ENCODE results near the gene FGF3.
"Not testable (repeated sequence)": the region's sequence is repeated elsewhere in the genome, so short reads cannot be mapped to it uniquely, and the experiment has no call there.

FGF3 gene

DNA sequence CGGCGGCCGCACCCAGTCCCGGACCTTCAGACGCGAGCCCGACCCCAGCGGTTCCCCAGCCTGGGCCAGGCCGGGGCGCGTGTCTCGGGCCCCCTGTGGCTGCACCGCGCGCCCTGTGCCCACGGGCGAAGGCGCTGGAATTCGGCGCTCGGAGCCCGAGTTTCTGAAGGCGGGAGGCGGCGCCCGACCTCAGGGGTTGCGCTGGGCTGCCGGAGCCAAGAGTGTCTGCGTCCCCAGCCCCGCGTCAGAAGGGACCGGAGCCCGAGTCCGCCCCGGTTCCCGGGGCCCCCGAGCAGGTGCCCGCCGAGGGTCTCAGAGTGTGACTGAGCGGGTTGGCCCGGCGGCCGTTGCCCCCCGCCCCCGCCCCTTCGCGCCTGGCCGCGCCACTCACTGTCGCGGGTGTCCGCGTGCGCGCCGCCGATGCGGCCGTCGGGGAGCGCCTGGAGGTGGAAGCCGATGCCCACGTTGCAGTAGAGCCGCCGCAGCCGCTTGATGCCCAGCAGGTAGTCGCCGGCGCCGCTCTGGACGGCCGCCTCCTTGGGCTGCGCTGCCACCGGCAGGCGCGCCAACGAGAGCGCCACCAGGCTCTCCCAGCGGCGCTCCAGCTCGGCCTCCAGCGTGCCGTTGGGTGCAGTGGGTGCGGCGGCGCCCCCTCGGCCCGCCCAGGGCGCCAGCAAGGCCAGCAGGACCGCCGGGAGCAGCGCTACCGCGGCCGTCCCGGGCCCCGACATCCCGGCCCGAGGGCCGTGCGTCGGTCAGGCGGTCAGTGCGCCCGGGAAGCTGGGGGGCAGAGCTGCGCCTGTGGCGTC, 44.7 kb downstream of the FGF3 start:
- Histone ChIP-seq H3K9me3 (ENCODE audit: control insufficient read depth, low read length) (no peaks in the 10 kb centered on the region), H3K4me3 (ENCODE audit: insufficient read depth, low read depth, low read length, poor library complexity, severe bottlenecking) (no peak overlapping the region), H3K27ac (ENCODE audit: insufficient read depth, low read length, poor library complexity, severe bottlenecking) (no peak overlapping the region), H3K27me3 (replicated peaks; ENCODE audit: control insufficient read depth, insufficient read depth, low read length, poor library complexity, severe bottlenecking) (peaks cover 6% of the 10 kb centered on the region), H3K4me1 (ENCODE audit: control insufficient read depth, insufficient read depth, low read length, poor library complexity, severe bottlenecking) (no peaks in the 10 kb centered on the region), H3K36me3 (ENCODE audit: control insufficient read depth, insufficient read depth, low read length) (no peaks in the 10 kb centered on the region)
- no peak for DNase-seq

GRCh38 chr11:69773626-69774353, 45.4 kb downstream of the FGF3 start:
- Histone ChIP-seq H3K27ac (ENCODE audit: insufficient read depth, low read length, poor library complexity, severe bottlenecking) (no peak overlapping the region), H3K4me3 (ENCODE audit: insufficient read depth, low read depth, low read length, poor library complexity, severe bottlenecking) (no peak overlapping the region), H3K9me3 (ENCODE audit: control insufficient read depth, low read length) (no peaks in the 10 kb centered on the region), H3K27me3 (replicated peaks; ENCODE audit: control insufficient read depth, insufficient read depth, low read length, poor library complexity, severe bottlenecking) (peaks cover 6% of the 10 kb centered on the region), H3K4me1 (ENCODE audit: control insufficient read depth, insufficient read depth, low read length, poor library complexity, severe bottlenecking) (no peaks in the 10 kb centered on the region), H3K36me3 (ENCODE audit: control insufficient read depth, insufficient read depth, low read length) (no peaks in the 10 kb centered on the region)
- DNase-seq = no peak

GRCh38 chr11:69771466-69771865, 47.8 kb downstream of the FGF3 start:
- DNase-seq = no peak
- no peaks in the 10 kb centered on the region for H3K9me3 ChIP-seq (ENCODE audit: control insufficient read depth, low read length)
- H3K4me1 ChIP-seq (ENCODE audit: control insufficient read depth, insufficient read depth, low read length, poor library complexity, severe bottlenecking) = no peaks in the 10 kb centered on the region
- no peak overlapping the region for H3K4me3 ChIP-seq (ENCODE audit: insufficient read depth, low read depth, low read length, poor library complexity, severe bottlenecking)
- H3K36me3 ChIP-seq (ENCODE audit: control insufficient read depth, insufficient read depth, low read length) = no peaks in the 10 kb centered on the region
- peaks cover 5% of the 10 kb centered on the region for H3K27me3 ChIP-seq (replicated peaks; ENCODE audit: control insufficient read depth, insufficient read depth, low read length, poor library complexity, severe bottlenecking)
- no peak overlapping the region for H3K27ac ChIP-seq (ENCODE audit: insufficient read depth, low read length, poor library complexity, severe bottlenecking)

DNA sequence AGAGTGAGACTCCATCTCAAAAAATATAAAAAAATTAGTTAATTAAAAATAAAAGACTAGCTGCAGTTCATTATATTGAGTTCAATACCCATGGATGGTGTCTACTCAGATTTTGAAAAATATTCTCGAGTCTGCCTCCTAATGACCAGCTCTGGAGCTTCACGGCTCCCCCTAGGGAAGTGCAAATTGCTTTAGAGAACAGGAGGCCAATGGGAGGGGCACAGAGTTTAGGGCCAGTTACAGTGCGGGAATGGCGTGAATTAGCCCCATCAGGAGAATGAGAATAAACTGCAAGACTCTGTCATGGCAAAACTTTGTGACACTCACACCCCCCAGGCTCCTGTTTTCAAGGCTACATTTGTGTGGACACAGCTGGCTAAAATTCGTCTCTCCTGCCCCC, 48.7 kb downstream of the FGF3 start:
- no peaks in the 10 kb centered on the region for H3K4me1 ChIP-seq (ENCODE audit: control insufficient read depth, insufficient read depth, low read length, poor library complexity, severe bottlenecking)
- peaks cover under 1% of the 10 kb centered on the region for H3K27me3 ChIP-seq (replicated peaks; ENCODE audit: control insufficient read depth, insufficient read depth, low read length, poor library complexity, severe bottlenecking)
- H3K9me3 ChIP-seq (ENCODE audit: control insufficient read depth, low read length) = no peaks in the 10 kb centered on the region
- H3K27ac ChIP-seq (ENCODE audit: insufficient read depth, low read length, poor library complexity, severe bottlenecking) = no peak overlapping the region
- no peak overlapping the region for H3K4me3 ChIP-seq (ENCODE audit: insufficient read depth, low read depth, low read length, poor library complexity, severe bottlenecking)
- H3K36me3 ChIP-seq (ENCODE audit: control insufficient read depth, insufficient read depth, low read length) = no peaks in the 10 kb centered on the region
- no peak for DNase-seq

GRCh38 chr11:69765498-69765995, 53.7 kb downstream of the FGF3 start:
- Histone ChIP-seq H3K27me3 (replicated peaks; ENCODE audit: control insufficient read depth, insufficient read depth, low read length, poor library complexity, severe bottlenecking) (no peaks in the 10 kb centered on the region), H3K4me1 (ENCODE audit: control insufficient read depth, insufficient read depth, low read length, poor library complexity, severe bottlenecking) (no peaks in the 10 kb centered on the region), H3K36me3 (ENCODE audit: control insufficient read depth, insufficient read depth, low read length) (no peaks in the 10 kb centered on the region), H3K27ac (ENCODE audit: insufficient read depth, low read length, poor library complexity, severe bottlenecking) (no peak overlapping the region), H3K9me3 (ENCODE audit: control insufficient read depth, low read length) (no peaks in the 10 kb centered on the region), H3K4me3 (ENCODE audit: insufficient read depth, low read depth, low read length, poor library complexity, severe bottlenecking) (no peak overlapping the region)
- DNase-seq = no peak

DNA sequence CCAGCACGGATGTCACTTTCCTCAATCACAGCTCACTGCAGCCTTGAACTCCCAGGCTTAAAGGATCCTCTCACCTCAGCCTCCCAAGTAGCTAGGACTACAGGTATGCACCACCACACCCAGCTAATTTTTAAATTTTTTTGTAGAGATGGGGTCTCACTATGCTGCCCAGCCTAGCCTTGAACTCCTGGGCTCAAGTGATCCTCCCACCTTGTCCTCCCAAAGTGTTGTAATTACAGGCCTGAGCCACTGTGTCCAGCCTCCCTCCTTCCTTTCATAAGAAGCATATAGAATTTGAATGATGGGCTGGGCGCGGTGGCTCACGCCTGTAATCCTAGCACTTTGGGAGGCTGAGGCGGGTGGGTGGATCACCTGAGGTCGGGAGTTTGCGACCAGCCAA, 54.3 kb downstream of the FGF3 start:
- not testable (repeated sequence) for H3K9me3 ChIP-seq (ENCODE audit: control insufficient read depth, low read length); H3K36me3 ChIP-seq (ENCODE audit: control insufficient read depth, insufficient read depth, low read length); H3K4me3 ChIP-seq (ENCODE audit: insufficient read depth, low read depth, low read length, poor library complexity, severe bottlenecking); H3K27me3 ChIP-seq (replicated peaks; ENCODE audit: control insufficient read depth, insufficient read depth, low read length, poor library complexity, severe bottlenecking); DNase-seq; H3K4me1 ChIP-seq (ENCODE audit: control insufficient read depth, insufficient read depth, low read length, poor library complexity, severe bottlenecking); H3K27ac ChIP-seq (ENCODE audit: insufficient read depth, low read length, poor library complexity, severe bottlenecking)

DNA sequence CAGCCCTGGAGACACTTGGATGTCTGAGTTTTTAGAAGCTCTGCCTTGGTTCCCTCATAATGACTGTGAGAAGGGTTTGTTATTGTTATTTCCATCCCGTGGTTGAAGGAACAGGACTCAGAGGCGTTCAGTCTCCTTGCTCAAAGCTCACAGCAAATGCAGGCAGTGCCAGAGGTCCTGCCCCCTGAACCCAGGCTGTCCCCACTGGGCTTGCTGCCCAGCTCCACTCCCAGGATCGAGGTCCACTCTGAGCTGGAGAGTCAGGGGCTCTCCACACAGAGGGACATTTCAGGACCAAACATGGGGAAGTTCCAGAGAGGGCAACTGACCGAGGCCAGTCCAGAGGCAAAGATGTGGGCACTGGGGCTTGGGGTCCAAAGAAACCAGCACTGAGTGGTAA, 58.9 kb downstream of the FGF3 start:
- no peaks in the 10 kb centered on the region for H3K36me3 ChIP-seq (ENCODE audit: control insufficient read depth, insufficient read depth, low read length)
- H3K4me1 ChIP-seq (ENCODE audit: control insufficient read depth, insufficient read depth, low read length, poor library complexity, severe bottlenecking) = no peaks in the 10 kb centered on the region
- H3K9me3 ChIP-seq (ENCODE audit: control insufficient read depth, low read length) = no peaks in the 10 kb centered on the region
- H3K27ac ChIP-seq (ENCODE audit: insufficient read depth, low read length, poor library complexity, severe bottlenecking) = no peak overlapping the region
- no peaks in the 10 kb centered on the region for H3K27me3 ChIP-seq (replicated peaks; ENCODE audit: control insufficient read depth, insufficient read depth, low read length, poor library complexity, severe bottlenecking)
- H3K4me3 ChIP-seq (ENCODE audit: insufficient read depth, low read depth, low read length, poor library complexity, severe bottlenecking) = no peak overlapping the region
- no peak for DNase-seq
